ENCODE measurements around the gene HDGF.
"Not testable (repeated sequence)": the region's sequence is repeated elsewhere in the genome, so short reads cannot be mapped to it uniquely, and the experiment has no call there.

Gene HDGF

DNA sequence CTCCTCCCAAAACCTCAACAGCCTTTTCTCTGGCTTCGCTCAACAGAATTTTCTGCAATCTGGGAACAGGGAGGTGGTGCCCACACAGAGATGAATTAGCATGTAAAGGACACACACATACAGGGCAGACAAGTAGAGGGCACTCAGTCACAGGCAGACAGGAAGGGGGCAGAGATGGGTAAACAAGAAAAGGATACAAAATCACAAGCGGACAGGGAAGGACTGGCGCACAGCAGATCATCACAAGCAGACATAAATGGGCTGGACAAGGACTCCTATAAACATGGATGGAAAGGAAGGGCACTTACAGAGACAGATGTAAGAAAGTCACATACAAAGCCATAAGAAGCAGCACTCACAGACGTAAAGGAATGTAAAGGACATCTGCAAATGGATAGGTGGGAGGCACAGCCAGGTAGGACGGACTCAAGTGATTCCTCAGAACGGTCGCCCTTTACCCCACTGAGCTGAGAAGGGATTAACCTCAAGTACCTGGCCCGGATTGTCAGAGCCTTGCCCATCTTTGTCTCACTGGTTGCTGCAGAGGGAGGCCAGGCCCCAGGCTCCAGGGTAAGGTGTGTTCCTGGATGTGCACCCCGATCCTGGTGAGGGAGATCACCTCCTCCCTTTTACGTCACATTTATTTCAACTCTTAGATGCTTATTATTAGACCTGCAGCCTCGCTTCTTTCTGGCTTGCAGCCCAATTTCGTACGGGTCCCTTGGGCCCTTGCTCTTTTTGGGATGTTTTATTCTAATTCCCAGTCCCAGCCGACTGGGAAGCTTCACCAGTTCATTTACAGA, 15.0 kb upstream of the HDGF start:
- DNase-seq = peak; percentile 16

DNA sequence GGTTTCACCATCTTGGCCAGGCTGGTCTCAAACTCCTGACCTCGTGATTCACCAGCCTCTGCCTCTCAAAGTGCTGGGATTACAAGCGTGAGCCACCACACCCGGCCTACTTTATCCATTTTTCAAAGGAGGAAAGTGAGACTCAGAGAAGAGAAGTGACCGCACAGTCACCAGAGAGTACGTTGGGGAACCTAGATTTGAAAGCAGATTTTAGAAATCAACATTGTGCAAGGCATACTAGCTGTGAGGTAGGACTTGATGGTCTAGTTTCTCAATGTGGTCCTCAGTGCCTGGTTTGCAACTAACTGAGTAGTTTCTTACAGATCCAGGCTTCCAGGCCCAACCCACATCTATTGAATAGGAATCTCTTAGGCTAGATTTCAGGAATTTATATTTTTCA, 14.2 kb upstream of the HDGF start:
- no peak for DNase-seq

DNA sequence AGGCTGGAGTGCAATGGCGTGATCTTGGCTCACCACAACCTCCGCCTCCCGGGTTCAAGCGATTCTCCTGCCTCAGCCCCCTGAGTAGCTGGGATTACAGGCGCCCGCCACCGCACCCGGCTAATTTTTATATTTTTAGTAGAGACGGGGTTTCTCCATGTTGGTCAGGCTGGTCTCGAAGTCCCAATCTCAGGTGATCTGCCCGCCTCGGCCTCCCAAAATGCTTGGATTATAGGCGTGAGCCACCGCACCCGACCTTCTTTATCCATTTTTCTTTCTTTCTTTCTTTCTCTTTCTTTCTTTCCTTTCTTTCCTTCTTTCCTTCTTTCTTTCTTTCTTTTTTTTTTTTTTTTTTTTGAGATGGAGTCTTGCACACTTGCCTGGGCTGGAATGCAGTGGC, 13.7 kb upstream of the HDGF start:
- not testable (repeated sequence) for DNase-seq

DNA sequence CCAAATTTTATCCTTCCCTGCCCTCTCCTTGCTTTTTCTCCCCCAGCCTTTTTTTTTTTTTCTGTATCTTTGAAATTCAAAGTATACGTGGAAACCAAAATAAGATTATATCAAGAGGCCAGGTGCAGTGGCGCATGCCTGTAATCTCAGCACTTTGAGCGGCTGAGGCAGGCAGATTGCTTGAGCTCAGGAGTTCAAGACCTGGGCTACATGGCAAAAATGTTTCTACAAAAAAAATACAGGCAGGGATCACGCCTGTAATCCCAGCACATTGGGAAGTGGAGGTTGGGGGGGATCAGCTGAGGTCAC, 9.3 kb upstream of the HDGF start:
- DNase-seq = no peak

DNA sequence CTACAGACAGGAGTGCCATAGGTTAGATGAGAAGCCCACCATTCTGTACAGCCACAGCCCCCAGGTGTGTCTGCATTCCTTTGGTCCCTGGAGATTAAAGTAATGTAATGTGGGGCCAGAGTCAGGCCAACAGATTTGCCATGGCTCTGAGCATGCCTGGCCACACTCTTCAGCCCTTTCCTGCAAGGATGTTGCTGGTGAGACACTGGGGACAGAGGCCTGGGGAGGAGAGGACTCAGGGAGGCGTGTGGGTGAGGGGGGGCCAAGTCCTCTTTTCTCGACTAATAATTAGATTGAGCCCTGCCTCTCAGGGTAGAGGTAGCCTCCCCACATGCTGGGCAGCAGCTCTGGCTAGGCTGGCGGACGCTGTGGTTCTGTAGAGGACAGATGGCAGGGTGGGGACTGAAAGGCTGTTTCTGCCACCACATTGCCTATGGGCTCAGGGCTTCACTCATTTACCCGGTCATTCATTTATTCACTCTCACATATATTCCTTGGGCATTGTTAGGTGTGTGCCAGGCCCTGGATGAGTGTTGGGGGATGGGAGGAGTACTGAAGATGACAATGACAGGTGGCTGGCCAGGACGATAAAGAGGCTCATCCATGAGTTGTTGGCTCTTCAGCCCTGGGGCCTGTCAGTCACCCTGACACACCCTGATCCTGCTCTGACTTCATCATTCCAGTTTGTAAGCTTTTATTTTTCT, 8.8 kb upstream of the HDGF start:
- DNase-seq = no peak

DNA sequence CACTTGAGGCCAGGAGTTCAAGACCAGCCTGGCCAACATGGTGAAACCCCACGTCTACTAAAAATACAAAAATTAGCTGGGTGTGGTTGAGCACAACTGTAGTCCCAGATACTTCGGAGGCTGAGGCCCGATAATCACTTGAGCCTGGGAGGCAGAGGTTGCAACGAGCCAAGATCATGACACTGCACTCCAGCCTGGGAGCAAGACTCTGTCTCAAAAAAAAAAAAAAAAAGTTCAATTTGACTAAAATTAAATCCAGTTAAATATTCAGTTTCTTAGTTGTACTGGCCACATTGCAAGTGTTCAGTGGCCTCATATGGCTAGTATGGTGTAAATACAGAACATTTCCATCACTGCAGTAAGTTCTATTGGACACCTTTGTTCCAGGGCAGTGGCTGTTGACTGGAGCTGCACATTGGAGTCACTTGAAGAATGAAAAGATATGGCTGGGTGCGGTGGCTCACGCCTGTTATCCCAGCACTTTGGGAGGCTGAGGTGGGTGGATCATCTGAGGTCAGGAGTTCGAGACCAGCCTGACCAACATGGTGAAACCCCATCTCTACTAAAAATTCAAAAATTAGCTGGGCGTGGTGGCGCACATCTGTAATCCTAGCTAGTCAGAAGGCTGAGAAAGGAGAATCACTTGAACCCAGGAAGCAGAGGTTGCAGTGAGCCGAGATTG, 6.2 kb upstream of the HDGF start:
- DNase-seq = not testable (repeated sequence)

DNA sequence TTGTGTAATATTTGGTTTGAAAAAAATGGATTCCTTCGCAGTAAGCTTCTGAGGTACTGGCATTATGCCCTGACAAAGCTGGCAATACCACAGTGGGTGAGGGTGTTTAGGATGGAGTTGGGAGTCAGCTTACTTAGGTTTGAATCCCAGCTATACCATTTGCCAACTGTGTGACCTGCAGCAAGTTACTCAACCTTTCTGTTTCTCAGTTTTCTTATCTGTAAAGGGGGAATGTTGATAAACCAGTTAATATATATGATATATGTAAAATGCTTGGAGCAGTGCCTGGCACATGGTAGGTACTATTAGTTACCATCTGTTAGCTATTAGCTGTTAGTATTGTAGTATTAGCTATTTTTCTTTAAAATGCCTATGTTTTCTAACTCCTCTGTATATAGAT, 4.9 kb upstream of the HDGF start:
- no peak for DNase-seq

DNA sequence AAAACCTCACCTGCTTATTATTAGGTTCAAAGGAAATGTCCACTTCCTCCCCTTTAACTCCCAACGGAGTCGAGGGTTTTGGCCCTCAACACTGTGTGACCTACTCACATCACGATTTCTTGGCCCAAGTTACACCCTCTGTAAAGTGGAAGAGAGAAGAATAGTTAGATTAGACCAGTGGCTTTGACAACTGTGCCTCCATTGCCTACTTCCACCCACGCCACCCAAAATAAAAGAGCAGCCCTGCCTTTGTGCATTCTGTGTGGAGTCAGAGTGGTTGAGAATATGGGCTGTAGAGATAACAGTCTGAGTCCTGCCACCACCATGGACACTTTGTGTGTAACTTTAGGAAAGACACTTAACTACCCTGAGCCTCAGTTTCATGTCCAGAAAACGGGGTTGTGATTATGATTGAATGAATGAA, 4.1 kb upstream of the HDGF start:
- DNase-seq = no peak

DNA sequence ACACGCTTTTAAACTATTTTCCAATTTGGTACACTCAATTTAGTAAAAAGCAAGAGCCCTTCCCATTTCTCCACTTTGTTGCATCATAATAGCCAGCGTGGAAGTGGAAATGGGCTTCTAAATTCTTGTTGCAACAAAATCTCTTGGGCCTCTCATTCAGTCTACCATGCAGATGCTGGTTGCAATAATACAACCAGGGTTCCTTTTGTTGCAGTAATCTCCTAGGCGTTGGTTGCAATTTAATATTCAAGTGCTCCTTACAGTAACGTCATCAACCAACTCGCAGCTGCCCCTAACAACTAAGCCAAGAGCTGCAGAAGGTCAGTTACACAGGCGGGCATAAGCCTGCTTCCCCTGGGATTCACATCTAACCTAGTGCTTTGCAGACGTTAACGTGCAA, 2.7 kb upstream of the HDGF start:
- DNase-seq = no peak

DNA sequence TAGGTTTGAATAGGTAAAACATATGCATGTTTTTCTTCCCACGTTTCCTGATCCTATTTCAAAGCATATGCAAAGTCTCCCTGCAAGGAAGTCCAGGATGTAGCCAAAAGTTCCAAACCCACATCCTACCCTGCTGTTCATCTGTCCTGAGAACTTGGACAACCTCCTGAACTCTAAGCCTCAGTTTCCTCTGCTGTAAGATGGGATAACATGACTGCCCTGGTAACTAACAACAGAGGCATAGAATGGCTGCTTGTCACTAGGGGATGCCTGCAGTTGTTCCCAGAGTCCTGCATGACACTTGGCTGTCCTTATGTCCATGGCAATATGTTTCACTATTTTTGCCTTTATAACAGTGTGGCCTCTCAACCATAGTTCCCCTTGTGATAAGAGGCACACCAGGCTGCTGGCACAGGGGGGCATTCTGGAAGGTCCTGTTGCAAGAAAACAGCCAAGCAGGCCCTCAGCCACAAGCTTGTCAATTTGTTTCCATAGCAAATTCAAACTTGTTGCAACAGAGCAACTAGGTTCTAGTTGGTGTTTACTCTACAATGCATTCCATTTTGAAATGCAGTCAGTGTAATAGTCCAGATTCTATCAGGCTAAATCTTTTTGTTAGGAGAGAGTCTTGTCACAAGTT, 1.5 kb upstream of the HDGF start:
- no peak for DNase-seq

DNA sequence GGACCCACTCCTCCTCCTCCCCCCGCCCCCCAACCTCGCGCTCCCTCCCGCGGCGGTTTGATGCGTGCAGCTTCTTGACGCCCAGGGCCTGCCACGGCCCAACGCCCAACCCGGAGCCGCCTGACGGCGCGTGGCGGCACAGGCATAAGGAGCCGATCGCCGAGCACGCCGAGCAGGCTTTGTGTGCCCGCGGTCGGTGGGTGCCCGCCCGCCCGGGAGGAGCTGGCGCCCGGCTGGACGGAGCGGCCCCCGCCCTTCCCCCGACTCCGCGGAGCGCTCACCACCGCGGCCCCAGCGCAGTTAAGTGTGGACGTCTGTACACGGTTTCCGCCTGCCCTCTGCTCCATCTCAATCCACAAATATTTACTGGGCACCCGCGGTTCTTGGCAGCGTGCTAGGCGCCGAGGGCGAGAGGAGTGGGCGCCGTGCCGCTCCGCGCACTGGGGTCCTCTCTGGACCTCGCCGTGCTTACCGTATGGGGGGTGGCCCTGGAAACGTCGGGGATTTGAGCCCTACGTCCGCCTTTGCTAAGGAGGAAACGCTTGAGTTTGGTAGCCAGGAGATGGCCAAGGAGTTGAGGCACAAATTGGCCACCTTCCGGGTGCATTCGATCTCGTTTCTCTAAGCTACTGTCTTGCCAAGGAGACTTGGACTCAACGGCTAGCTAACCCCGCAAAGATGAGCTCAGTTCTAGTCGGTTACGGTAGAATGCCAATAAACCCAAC, 444 bp upstream of the HDGF start:
- DNase-seq = peak; percentile 98

DNA sequence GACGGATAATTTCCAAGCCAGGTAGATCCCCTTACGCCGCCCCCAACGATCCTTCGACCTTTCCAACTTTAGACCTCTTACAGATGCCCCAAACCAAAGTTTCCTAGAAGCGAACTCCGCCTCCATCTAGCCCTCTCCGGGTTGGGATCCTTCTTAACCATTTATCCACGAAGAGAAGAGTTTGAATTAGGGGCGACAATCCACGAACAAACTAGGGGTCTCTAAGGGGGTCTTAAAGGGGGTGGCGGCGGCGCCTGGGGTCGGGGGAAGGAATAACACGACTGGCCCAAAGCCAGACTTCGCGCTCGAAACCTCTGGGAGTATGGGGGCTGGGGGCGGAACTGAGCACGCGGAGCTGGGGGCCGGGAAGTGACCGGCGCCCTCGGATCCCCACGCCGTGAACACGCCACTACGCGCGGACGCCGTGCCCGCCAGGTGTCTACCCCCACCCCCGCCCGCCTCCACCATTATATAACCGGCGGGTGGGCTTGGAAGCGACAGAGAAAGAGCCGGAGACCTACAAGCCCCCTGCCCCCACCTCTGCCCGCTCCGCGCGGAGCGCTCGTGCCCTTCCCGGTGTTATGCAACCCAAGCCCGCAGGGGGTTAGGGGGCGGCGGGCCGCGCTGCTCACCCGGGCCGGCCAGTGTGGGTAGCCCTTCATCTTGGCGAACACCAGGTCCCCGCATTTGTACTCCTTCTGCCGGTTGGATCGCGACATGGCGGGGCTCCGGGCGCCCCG, 594 bp downstream of the HDGF start:
- DNase-seq = peak; percentile 44

DNA sequence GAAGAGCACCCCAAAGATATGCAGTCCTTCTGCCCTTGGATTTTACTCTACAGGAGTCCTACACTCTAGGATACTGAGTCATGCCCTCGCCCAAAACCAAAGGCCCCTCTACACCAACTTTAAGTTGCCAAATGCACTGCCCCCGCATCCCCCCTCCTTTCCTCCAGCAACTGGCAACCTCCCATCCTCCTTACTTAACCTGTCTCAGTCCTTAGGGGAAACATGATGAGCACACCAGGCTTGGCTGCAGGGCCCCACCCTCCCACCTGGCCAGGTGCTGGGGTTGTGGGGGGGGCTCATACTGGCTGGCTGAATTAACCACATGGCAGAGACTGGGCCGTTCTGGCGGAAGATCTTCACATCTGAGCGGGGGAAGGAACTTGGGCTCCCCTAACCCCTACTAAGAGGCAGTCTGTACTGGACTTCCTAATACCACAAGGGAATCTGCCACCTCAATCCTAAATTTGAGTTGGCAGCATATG, 1.2 kb downstream of the HDGF start:
- DNase-seq = peak; percentile 52

DNA sequence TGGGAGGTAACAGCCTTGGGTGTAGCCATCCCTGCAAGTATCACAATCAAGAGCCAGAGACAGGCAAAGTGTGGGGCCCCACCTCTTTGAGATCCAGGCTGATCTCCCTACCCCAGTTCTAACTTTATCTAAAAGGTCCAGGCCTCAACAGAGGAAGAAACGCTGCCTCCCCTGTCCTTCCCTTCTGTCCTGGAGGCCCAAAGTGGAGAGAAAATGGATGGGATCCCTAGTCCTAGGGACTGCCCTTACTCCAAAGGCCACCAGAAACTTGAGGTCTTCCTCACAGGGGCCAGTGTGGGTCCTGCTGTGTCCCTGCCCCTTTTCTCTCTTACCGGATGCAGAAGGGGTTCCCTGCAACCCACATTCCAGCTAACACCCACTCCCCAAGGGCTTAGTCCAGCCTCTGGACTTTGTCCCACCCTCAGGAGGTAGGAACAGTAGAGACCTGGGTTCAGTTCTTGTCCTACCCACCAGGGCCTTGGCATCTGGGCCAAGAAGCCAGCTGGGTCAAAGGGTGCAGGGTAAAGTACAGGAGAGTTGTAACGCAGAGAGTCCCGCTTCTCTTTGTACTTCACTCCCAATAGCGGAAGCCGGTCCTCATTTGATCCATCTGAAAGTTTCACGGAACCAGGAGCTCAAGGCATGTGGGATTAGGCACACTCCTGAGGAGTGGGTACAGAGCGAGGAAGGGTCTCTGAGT, 1.9 kb downstream of the HDGF start:
- no peak for DNase-seq

DNA sequence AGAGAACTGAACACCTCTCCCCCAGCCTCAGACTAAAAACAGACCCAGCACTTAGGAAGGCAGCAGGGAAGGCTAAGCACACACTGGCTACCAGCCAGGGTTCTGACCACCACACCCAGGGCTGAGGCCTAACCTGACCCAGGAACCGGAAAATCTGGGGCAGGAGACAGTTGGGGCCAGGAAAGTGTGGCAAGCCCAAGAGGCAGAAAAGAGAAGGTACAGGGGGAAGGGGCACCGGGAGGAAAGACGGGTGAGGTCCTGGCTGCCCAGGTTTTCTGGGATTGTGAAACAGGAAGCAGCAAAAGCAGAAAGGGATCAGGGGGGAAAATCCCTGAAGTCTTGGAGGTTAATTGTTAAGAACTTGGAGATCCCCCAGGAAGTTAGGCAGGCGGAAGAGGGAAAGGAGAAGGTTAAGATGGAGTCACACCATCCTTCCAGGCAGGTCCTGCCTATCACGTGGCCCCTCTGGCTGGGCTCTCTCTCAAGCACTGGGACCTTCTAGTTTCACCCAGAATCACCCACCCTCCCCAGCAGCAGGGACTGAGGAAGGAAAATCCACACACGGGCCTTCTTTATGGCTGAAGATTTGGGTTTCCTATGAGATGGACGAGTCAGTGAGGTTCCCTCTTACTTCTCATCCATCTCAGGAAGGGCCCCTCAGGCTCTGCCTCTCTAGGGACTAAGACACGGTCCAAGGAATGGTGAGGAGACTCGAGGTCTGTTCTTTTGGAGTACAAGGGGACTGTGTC, 2.6 kb downstream of the HDGF start:
- peak; percentile 35 for DNase-seq

DNA sequence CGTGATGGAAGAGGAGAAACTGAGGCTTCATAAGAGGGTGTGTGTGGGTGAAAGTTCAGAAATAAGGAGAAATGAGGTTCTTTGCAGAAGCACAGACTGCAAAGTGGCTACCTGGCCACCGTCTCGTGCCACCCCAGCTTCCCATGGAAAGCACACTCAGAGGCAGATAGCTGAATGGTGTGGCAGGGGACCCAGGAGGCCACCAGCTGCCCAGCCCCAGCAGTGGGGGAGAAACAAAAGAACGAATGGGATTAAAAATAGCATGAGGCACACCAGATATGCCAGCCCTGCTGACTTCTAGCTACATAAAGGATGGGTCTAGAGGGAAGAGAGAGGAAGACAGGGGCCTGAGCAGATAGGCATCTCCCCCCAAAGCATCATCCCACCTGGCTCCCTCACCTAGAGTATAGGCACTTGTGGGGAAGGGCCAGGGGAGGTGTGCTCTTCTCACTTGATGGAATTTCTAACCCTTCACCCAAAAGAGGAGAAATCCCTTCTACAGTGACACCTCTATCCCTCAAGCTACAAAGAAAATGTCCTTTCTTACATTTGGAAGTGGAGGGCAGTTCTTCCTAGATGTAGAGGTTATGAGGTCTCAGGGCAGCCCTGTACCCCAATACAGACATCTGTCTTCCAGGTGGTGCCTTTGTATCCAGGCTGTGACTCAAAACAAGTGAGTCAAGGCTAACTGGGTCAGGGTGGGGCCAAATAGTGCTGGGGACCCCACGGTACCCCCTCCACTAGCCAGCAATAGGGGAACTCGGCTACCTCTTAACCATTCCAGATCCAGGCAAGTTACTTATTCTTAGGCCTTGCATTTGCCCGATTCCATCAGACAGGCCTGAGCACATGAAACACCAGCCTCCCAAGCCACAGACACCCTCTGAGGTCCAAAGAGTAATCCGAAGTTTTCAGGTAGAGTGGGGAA, 3.5 kb downstream of the HDGF start:
- DNase-seq = no peak

DNA sequence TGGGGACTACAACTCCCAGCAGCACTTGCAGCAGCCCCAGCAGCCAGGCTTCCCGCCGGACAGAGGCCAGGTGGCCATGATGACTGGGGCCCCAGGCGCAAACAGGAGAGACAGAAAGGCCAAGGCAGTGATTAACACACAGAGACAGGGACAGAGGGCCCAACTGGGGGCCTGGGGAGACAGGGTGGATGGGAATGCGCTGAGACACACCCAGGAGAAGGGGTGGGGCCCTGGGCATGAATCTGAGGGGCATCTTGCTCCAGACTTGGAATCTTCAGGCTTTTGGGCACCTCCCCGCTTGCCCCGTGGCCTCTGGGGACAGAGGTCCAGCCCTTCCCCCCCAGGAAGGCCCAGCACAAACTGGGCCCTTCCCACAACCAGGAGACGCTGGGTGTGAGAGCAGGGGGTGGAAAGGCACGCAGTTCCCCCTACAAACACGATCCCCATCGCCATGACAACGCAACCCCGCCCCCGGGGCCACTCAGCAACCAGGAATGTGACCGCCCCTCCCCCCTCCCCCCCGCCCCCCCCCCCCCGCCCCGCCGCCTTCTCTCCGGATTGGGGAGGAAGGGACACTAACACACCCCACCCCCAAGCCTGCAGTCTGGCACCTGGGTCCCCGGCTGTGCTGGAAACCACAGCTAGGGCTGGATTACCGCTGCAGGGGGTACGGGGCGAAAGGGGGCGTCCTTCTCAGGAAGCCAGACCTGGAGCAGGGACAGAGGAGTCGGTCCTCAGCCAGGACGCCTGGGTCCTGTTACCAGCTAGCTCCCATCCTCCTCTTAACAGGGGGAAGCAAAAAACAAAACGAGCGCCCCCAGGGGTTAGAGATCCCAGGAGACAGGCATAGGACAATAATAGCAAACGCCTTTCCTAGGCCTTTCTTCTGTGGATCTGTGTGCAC, 4.5 kb downstream of the HDGF start:
- peak; percentile 84 for DNase-seq

DNA sequence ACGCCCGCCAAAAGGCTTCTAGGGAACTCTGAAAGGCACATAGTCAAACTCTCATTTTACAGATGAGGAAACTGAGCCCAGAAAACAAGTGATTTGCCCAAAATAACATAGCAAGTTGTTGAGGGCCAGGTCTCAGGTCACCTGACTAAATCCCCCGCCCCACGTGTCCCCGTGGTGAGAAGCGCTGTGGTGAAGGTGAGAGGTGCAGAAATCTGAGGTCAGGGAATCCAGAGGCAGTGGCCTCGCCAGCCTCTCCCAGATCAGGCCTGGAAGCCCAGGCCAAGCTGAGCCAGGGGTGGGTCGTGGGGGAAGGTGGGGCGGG, 5.1 kb downstream of the HDGF start:
- peak; percentile 51 for DNase-seq

DNA sequence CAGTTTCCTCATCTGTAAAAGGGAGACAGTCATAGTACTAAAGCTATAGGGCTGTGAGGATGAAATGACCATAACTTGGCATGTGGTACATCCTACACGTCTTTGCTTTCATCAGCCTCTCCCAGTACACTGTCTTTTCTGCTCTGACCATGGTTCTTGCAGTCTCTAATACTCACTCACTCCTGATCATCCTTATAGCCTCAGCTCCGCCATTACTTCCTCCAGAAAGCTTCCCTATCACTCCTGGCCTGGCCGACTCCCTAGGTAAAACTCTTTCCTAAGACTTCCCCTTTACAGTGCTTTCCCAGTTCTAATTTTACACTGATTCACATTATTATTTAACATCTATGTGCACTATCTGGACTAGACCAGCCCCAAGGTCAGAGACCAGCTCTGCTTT, 5.6 kb downstream of the HDGF start:
- DNase-seq = no peak
